GM18858 (cell line): Measurements from ENCODE around the gene STC2.
"Not testable (repeated sequence)": the region's sequence is repeated elsewhere in the genome, so short reads cannot be mapped to it uniquely, and the experiment has no call there.

Experiments used
- ATAC-seq: cut with Tn5 transposase; IDR thresholded peaks from one replicate; pipeline ENCODE4 v1.9.1; 2021; ENCODE audit not compliant: unreplicated experiment

Gene STC2

DNA sequence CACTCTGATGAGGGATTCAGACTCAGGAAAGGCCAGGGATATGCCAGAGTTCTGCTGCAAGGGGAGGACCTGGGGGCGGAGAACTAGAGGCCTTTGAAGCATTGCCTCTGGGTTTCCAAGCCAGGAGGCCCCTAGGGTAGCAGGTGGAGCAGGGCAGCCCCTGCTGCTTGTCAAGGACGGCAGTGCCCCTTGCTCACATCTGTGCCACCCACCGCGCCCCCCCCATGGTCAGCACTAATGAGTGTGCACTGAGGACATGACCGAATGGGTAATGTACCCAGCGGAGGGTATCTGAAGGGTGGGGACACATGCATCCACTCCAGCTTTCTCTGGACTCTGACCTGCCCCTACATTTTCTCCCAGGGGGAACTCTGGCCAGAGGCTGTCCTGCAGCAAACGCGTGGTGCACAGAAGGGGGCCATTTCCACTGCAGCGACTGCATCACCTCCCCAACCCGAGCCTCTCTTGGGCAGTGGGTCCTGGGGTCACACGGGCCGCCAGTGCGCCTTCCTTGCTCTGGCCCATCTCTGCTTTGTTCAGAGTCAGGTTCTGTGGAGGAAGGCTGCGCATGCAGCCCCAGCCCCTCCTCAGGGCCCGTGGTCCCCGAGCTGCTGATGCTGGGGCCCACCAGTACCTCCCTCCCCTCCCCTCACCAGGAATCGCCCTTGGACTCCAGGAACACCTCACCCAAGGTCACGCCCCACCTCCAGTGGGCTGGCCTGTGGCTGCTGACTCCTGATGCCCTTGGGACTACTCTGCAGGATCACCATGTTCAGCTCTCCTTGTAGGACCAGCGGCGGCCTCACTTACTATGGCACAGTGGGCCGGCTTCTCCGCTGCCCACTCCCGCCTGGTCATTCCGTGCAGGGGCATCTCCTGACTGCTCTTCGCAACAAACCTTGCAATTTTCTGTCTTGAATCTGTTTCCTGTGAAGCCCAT lies 31.2 kb downstream of the STC2 start:
- ATAC-seq = no peak

DNA sequence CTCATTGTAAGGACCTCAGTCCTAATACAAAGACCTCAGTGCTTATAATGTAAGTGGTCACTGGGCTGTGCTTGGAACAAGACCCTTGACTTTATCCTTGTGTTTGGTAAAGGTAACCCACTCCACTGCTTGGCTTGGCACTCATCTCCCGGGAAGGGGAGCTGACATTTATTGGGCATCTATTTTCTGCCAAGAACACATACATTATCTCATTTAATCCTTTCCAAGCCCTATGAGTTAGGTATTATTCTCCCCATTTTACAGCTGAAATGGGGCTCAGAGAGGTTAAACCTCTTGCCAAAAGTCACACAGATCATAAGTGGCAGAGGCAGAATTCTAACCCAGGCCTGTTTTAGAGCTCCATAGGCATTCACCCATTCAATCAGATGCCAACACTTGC lies 32.4 kb downstream of the STC2 start:
- no peak for ATAC-seq

DNA sequence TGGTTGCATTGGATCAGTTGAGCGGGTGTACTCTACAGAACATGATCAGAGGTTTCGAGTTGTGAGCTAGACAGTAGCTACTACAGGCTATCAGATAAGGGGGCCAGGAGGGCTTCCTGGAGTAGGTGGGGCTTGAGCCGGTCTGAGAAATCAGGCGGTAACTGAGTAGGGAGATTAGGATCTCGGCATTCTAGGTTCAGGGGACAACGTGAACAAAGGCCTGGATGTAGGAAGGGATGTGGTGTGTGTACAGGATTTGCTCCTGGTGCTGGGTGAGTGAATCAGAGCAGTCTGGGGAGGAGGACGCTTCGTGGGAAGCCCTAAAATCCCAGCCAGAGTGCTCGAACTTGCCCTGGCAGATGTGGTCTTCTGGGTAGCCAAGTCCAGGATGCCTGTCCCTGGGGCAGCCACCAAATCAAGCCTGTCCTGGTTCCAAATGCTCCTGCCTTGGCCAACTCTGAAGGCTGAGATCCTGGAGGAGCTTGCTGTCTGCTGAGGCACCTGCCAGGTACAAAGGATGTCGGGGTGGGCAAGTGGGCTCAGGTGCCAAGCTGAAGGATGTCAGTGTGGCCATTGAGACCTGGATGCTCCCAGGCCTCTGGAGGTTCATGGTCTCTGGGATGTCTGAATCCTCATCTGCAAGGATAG lies 33.4 kb downstream of the STC2 start:
- no peak for ATAC-seq

DNA sequence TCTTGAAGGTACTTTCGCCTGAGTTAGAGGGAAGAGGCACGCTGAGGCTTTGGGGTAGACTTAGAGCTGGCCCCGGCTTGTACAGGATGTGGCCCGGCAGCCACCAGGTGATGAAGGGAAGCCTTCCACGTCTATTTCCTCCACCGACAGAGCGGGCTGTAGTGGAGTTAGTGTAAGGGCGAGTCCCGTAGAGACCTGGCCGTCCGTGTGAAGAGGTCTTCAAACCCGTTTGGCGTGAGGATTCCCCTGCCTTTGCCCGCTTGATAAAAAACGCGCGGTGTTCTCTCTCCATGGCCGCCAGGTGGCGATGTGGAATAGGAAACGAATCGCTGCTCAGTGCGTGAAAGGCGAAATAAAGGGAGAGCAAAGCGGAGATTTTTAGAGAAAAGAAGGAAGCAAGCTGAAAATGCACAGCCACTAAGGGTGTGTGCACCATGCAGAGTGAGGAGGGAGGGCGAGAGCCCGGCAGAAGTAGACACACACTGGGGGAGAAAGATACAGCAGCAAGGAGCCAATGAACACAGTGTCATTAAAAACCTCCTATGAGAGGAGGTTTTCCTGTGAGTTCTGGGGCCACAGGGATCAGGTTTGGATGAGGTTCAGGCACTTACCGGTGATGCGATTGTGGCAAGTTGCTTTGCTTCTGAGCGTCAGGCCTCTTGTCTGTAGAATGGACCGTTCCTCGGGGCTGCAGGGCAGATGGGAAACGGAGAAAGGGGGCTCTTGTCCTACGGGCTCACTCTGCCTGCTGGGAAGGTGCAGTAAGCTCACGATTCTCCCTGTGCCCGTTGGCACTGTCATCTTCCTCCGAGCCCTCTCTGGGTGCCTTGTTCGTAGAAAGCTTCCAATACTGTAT lies 34.2 kb downstream of the STC2 start:
- peak; percentile 55 for ATAC-seq

DNA sequence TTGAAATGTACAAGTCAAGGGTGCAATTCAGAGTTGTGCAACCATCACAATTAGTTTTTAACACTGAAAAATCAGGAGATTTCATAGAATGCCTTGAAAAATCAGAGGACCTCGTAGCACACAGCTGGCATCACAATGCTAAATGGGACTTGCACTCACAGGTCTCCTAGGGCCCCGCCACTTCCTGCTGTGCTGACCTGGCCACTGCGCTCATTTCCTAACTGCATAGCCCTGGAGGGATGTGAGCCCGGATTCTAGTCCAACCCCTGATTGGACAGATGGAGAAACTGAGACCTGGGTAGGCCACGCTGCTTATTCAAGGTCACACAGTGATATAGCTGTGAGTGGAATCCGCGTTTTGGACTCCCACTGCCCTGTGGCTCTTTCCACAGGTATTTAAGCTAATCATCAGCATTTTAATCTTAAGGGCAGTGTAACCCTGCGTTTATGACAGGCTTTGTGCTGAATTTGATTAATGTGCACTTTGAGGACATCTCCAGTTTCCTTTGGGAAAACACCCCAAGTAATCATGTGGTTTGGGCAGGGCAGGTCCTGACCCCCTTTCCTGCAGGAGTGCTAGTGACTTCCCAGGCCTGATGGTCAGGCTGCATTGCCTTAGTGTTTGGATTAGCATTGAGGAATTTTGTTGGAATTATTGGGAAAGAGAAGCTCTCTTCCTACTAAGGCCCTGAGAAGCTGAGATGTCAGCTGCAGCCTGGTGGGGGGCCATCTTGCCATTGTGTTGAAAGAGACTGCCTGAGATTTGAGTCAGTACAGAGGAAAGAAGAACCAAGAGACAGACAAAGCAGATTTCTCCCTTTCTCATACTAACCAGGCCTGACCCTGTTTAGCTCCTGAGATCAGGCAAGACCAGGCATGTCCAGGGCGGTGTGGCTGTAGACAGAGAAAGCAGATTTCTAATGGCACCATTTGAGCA lies 36.2 kb downstream of the STC2 start:
- no peak for ATAC-seq

DNA sequence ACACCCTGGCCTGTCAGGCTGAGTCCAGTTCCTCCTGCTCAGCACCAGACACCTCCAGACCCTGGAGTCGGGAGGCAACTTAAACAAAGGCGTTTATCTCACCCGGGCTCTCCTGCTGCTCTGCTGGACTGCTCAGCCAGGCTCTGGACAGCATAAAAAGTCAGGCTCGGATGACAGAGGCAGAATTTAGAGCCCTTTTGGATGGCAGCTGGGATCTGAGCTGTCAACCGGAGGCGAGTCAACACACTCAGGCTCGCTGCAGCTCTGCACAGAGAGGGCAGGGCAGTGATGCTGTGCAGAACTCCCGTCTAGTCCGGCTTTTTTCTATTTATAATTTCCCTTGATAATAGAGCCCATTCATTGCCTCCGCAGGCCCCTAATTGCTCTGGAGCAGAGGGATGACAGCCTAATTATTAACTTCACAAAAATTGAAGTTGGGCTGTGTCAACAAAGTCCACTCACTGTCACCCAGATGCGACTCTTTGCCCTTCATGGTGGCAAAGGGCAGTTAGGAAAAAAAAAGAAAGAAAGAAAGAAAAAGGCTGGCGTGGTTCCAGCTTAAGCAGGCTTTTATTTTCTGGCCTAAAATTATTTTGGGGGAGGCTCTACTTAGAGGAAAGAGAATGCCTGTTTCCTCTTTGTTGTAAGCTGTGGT lies 37.6 kb downstream of the STC2 start:
- no peak for ATAC-seq

DNA sequence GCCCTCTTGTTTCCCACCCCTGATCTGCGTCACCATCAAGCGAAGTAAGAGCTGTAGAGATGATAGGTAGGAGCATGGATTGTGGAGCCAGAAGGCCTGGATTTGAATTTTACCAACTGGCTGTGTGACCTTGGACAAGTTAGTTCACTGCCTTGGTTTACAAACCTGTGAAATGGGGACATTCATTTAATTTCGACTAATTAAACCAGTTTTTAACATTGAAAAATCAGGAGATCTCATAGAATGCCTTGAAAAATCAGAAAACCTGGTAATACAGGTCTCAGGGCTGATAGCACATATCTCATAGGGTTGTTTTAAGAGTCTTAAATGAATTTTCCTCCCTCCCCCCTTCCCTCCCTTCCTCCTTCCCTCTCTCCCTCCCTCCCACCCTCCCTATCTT lies 38.8 kb downstream of the STC2 start:
- no peak for ATAC-seq

DNA sequence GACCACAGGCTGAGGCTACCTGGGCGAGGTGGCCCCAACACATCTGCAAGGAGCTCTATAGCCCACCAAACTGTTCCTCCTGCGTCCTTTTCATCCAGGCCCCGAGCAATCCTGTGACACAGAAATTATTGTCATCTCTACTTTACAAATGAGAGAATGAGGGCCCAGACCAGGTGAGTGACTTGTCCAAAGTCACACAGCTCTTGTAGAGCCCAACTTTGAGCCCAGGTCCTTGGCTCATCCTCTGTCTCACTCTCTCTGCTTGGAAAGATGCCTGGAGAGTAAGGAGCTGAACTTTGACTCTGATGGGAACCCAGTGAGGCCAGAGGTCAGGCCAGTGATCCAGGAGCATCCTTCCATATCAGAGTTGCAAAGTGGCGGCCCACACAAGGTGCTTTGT lies 39.6 kb downstream of the STC2 start:
- ATAC-seq = no peak

DNA sequence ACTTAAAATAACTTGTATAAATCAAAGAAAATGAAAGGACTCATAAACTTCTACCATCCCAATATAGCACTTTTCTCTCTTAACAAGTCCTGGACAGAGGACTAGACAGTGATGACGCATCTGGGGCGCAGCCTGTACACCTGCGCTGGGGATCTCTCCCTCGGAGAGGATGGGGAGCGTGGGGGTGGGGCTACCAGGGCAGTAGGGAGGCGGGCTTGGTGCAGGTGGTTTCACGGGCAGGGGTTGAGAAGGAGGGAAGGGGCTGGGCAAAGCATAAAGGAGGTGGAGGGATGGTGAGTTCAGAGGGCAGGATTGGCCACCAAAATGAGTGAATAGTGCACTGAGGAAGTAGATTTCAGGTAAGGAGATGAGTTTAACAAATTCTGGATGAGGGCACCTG lies 41.1 kb downstream of the STC2 start:
- ATAC-seq = no peak

DNA sequence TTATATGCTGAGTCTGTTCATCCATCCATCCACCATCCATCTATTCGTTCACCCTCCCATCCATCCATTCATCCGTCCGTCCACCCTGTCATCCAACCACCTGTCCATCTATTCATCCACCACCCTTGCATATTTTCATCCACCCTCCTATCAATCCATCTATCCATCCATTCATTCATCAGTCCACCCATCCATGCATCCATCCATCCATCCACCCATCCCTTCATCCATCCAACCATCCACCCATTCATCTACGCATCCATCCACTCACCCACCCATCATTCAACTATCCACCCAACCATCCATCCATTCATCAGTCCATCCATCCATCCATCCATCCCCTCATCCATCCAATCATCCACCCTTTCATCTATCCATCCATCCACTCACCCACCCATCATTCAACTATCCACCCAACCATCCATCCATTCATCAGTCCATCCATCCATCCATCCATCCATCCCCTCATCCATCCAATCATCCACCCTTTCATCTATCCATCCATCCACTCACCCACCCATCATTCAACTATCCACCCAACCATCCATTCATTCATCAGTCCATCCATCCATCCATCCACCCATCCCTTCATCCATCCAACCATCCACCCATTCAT lies 43.8 kb downstream of the STC2 start:
- ATAC-seq = not testable (repeated sequence)

DNA sequence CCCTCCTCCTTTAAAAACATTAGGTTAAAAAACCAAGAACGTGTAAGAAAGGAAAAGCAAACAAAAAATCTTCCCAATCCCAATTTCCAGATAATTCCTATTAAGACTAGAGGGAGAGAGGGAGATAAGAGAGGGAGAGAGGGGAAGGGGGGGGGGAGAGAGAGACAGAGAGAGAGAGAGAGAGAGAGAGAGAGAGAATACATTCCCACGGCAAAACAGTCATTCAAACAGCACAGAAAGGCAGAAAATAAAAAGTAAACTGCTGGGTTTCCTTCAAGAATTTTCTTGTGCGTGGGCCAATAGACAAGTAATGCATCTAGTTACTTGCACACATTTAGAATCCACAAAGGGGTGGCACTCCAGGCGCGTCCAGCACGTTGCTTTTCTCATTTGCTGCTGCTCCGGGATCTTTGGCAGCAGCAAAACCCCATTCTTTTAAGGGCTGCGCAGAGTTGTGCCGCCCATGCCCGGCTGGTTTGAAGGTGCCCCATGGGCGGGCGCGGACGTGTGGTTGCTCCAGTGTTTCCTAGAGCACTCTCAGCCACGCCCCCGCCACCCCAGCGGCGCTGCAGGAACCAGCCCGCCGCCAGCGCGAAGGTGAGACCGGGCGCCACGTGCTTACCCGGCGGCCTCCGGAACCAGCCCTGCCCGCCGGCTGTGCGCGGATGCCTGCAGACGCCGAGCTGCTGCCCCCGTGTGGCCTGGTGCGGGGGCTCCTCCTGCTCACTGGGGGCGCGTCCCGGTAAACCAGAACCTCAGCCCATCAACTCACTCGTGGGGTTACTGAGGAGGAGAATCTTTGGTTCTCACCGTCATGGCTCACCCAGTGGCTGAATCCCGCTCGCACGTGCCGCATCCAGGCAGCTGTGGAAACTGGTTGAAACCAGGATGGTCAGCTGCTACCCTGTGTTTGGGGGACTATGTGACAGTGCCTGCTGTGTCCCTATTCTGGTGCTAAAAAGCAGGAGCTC lies 44.6 kb downstream of the STC2 start:
- no peak for ATAC-seq

DNA sequence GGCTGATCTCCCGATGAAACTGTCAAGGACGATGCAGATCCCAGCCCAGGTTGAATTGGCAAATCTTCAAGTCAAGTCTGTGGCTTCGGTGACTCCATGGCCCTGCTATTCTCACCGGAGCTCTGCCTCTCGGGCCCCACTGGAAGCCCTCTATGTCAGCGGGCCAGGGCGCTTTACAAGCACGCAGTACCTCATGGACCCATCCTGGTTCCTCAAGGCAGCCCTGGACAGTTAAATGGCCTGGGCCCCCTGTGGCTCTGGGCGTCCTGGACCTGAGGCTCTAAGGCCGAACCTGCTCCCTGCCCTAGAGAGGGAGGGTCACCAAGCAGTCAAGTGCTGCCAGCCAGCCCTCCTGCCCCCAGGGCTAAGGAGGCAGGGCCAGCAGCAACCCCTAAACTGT lies 45.3 kb downstream of the STC2 start:
- ATAC-seq = no peak

DNA sequence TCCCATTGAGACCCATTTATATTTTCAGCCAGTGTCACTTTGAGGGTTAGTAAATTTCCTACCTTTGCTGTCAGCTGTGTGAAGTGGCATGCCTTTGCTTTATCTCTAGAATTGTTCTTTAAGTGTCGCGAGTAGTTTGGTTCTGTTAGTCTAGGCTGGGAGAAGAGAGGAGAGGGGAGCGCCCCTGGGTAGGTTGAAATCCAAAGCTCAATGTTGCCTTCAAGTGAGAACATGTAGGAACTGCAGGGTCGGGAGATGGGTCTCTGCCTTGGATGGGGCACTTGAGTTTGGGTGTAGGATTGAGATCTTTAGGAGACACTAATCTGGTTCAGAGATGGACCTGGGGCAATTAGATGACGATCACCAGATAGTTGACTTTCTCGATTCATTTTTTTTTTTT lies 46.3 kb downstream of the STC2 start:
- no peak for ATAC-seq

DNA sequence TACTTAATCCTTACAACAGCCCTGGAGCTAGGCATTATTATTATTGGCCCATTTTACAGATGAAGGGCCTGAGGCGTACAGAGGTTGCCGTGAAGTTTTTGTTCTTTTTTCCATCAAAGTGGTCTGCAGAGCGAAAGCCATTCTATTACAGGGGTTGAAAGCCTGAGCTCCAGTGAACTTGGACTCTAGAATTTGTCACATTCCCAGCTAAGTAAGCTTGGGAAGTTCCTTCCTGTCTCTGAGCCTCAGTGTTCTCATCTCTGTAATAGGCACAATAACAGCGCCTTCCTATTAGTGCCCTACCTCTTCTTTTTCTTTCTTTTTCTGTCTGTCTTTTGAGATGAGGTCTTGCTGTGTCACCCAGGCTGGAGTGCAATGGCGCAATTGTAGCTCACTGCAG lies 49.0 kb downstream of the STC2 start:
- ATAC-seq = no peak

DNA sequence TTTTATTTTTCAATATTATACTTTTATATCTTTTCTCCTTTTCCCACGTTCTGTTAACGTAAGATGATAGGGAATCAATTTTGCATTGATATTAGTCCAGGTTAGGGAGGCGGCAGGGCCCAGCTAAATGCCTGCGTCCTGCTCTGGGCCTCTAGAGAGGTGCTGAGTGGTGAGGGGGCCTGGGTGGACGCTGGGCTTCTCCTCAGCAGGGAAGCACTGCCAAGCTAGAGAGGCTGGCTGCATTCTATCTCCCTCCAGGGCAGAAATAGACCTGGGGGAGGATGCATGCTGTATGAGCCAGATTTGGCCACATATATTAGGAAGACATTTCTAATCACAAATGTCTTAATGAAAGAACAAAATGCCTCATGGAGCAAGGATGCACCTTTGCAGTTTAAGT lies 49.6 kb downstream of the STC2 start:
- no peak for ATAC-seq

DNA sequence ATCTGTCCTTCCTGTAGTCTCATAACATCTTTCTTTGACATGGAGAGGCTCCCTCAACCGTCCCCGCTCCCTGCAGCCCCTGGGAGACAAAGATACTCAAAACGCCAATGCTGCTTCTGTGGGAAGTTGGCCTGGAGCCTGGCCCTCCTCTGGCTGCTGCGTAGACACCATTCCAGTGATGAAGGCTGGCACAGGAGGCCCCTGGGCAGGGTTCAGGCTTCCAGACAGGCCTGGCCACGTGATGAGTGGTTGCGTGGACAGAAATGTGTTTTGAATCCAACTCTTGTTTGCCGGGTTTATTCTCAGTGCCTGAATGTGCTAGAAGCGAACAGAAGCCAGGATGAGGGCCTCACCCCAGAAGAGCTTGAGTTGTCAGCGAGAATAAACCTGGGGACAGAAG lies 50.0 kb downstream of the STC2 start:
- no peak for ATAC-seq

DNA sequence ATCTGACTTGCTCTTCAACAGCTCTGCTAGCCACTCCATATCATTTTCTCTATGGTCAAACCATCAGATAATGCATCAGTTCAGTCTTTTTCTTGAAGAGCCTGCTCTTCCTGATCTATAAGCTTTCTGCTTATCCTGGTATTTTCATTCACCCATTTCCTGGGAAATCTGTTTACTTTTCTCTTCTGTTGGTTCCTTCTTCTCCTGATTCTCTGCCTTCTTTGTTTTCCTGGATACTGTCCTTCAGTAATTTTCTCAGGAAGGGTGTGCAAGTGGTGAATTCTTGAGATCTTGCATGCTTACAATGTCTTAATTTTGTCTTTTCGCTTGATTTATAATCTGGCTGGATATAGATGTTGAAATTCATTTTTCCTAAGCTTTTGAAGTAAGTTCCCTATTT lies 53.4 kb downstream of the STC2 start:
- ATAC-seq = no peak

DNA sequence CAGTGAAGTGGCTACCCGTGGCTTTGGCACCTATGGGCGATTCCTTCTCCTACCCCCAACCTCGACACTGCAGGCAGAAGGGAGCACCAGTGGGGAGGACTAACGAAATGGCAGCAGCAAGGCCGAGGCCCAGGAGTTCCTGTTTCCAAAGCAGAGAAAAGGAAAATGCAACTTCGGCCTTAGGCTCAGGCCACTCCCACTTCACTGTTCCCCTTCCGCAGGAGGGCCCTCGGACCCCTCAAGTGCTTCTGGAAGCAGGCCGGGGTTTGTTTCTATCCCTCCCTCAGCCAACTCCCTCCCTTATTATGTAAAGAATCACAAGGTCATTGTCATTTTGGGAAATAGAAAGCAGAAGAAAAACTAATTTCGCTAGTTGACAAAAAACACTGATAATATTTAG lies 56.8 kb downstream of the STC2 start:
- ATAC-seq = no peak
